CMK (cell line): ENCODE measurements around the gene SLMAP.
"Not testable (repeated sequence)": the region's sequence is repeated elsewhere in the genome, so short reads cannot be mapped to it uniquely, and the experiment has no call there.

ENCODE experiments used
- DNase-seq: peaks from one replicate; pipeline ENCODE4 v3.0.0-alpha.2; 2010; ENCODE audit warnings: low read depth

SLMAP gene

DNA sequence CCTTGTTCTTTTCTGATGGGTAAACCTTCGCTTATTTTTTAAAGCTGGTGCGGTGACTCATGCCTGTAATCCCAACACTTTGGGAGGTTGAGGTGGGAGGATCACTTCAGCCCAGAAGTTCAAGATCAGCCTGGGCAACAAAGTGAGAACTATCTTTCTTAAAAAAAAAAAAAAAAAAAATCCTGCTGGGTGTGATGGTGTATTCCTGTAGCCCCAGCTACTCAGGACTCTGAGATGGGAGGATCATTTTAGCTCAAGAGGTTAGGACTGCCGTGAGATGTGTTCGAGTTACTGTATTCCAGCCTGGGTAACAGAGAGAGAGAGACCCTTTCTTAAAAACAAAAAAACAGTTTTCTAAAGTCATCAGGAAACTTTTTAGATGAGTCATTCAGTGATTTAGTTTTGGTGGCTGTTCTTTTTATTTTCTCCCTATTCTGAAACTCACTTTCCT, 37.7 kb downstream of the SLMAP start:
- no peak for DNase-seq

DNA sequence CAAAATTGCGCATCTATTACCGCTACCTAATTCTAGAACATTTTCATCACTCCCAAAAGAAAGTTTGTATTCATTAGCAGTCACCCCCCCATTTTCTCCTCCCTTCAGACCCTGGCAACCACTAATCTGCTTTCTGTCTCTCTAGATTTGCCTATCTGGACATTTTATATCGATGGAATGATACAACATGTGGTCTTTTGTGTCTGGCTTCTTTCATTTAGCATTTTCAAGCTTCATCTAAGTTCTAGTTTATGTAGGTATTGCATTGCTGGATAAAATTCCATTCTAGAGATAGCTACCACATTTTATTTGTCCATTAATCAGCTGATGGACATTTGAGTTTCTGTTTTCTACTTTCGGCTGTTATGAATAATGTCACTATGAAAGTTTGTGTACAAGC, 38.4 kb downstream of the SLMAP start:
- DNase-seq = no peak

DNA sequence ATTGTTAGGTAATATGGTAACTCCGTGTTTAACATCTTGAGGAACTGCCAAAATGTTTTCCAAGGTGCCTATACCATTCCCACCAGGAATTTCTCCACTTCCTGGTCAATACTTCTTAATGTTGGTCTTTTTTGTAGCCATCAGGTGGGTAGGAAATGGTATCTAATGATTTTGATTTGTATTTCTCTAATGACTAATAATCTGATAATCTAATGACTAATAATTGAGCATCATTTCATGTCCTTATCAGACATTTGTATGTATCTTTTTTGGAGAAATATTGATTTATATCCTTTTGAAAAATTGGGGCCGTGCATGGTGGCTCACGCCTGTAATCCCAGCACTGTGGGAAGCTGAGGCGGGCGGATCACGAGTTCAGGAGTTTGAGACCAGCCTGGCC, 38.8 kb downstream of the SLMAP start:
- no peak for DNase-seq

DNA sequence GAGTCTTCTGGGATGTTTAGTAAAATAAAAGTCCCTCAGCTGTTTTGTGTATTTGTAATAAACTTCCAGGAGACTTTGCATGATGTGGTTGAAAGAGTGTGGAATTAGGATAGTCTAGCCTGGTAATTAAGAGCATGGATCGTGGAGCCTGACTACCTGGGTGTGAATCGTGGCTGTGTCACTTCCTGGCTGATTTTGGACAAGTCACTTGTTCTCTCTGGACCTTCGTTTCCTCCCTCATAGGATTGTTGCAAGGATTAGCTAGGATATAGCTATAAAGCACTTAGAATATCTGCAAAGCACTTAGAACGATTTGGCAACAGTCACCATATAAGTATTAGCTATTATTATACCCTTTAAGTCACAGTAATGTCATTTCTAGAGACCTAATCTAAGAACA, 40.2 kb downstream of the SLMAP start:
- no peak for DNase-seq

DNA sequence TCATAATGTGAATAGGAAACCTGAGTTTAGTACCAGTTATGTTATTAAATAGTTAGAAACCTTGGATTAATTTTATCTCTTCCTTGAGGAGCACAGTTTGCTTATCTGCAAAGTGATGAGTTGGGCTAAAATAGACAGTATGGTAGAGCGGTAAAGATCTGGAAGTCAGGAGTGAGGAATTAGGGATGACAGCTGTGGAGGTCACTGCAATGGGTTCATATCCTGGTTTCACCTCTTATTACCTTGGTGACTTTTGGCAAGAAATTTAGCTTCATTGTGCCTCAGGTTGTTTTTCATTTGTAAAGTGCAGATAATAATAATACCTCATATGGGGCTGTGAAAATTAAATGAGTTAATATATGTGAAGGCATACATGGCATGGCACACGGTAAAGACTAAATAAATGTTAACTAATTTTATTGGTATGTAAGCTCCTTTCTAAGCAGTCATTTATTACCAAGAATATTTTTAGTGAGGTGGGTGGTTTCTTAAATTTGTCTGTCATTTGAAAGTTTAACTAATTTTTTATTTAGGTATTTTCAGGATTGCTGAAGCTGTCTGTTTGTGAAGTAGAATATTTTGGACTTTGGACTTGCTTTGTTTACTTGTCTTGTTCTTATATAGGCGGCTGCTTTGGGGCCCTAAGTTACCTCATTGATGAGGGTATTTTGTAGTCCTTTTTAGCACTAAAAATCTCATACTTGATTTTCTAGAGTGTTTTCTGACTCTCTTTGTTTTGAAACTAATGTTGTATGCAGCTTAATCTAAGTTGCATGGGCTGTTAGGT, 41.8 kb downstream of the SLMAP start:
- DNase-seq = no peak

DNA sequence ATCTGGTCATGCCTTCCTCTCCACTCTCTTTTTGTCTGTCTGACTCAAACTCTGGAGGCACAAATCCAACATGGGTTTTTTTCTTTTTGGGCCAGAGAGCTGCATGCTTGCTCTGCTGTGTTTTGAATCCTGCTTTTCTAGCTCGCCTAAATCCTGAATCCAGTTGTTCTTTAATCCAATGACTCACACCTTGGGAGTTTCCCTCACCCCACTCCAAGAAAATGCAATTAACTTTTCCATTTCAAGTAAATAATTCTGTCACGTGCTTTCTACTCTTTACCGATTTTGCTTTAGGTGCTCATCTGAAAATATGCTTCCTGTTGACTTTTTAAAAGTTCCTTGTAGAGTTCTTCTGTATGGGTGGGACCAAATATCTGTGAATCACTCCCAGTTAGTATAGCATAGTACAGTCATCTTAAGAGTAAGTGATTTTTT, 47.6 kb downstream of the SLMAP start:
- DNase-seq = no peak

DNA sequence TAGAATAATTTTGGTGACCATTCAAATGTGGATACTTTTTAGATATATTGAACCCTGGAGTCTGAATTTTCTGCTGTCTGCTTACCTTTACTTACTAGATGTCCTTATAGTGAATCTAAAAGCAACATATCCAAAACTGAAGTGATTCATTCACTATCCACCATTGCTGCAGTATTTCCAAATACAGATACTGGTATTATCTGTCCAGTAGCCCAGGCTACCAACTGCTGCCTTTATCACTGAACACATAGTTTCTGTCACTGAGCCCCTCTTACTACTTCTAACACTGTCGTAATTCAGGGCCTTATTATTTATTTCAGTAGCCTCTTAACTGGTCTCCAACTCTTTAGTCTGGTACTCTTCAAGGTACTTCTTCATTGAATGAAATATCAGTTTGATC, 49.2 kb downstream of the SLMAP start:
- no peak for DNase-seq

DNA sequence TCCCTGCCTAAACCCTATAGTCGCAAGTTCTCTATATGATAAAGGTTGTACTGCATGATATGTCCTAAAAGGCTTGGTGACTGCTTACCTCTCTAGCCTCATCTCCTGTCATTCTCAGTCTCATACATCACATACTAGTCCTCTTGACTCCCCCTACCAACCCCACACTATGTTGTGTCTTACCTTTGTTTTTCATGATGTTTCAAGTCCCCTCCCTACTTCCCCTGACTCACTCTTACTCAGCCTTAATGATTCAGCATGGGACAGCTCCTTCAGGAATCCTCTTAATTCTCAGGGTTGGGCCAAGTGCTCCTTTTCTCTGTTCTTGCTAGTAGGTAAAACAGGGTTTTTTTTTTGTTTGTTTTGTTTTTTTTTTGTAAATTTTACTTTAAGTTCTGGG, 49.6 kb downstream of the SLMAP start:
- DNase-seq = no peak

DNA sequence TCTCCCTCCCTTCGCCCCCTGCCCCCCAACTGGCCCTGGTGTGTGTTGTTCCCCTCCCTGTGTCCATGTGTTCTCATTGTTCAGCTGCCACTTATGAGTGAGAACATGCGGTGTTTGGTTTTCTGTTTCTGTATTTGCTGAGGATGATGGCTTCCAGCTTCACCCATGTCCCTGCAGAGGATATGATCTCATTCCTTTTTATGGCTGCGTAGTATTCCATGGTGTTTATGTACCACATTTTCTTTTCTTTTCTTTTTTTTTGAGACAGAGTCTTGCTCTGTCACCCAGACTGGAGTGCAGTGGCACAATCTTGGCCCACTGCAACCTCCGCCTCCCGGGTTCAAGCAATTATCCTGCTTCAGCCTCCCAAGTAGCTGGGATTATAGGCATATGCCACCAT, 50.1 kb downstream of the SLMAP start:
- not testable (repeated sequence) for DNase-seq

DNA sequence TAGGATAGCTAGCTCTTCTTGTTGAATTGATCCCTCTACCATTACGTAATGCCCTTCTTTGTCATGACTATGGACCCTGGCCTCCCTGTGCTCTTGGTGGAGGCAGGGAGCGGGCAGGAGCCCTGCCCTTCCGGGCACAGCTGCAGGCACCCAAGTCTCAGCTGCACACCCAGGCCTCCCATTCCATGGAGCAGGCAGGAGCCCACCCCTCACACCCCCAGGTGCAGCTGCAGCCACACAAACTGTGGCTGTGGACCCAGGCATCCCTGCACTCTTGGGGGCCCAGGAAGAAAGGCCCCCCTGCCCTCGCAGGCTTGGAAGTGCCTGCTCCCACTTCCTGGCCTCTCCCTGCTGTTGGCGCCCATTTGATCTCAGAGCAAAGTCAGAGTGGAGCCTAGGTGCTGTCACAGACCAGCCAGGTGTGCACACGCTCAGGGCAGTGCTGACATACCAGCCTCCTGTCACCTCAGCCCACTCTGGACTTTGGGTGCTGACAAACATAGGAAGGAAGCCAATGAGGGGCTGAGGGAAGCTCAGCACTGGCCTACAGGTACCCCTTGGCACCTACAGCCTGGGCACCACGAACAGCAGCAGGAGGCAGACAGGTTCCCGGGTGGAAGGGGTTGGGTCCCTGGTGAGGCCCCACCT, 53.0 kb downstream of the SLMAP start:
- DNase-seq = no peak

DNA sequence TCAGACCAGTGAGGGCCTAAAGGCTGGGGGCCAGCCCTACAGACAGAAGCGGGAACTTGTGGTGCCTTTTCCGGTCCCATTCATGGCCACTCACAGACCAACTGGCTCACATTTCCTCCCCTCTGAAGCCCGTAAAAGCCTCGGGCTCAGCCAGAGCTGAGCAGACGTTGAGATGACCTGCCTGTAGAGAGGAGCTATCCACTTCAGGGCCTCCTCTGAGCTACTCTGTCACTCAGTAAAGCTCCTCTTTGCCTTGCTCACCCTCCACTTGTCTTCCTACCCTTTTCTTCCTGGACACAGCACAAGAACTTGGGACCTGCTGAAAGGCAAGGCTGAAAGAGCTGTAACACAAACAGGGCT, 53.5 kb downstream of the SLMAP start:
- DNase-seq = no peak

DNA sequence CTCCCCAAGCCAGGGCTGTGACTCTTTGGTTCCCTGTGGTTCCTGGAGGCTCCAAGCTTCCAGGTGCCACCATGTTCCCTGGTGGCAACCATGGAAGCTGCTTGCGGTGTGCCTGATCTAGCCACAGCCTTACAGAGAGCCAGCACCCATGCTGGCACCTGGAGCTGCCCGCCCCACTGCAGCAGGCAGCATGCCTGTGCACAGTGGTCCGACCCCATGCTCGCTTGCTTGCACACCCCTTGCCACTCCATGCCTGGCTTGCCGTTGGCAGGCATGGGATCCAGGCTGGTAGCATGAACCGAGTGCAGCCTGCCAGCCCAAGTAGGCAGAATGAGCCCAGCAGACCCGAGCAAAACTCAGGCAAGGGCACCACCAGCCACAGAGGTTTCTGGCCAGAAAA, 53.9 kb downstream of the SLMAP start:
- DNase-seq = no peak

DNA sequence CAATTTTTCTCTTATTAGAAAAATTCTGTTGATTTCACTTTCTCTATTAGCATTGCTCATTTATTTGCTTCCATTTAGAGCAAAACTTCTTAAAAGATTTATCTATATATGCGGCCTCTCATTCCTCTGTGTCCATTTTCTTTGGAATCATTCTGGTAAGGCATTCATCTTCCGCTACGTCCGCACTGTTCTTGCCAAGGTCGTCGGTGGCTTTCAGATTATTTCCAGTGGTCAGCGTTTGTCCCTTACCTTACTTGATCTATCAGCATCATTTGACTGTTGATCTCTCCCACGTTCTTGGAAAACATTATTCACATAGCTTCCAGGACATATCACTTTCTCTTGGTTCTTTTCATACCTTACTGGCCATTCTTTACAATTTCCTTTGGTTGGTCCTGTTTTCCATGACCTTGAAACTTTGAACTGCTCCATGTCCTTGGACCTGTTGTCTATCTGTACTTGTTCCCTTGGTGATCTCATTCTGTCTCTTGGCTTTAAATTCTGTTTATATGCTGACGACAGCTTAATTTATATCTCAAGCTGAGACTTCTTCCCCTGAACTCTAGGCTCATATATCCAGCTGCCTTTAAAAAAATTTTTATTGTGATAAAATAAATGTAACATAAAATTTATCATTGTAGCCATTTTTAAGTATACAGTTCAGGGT, 54.5 kb downstream of the SLMAP start:
- no peak for DNase-seq

DNA sequence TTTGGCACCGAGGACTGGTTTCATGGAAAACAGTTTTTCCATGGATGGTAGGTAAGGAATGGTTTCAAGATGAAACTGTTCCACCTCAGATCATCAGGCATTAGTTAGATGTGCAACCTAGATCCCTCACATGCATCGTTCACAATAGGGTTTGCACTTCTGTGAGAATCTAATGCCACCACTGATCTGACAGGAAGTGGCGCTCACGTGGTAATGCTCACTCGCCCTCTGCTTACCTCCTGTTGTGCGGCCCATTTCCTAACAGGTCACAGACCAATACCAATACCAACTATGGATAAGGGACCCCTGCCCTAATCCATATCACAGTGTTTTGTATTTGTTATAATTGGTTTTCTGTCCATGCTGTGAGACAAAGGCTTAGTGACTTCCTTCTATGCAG, 58.9 kb downstream of the SLMAP start:
- no peak for DNase-seq

DNA sequence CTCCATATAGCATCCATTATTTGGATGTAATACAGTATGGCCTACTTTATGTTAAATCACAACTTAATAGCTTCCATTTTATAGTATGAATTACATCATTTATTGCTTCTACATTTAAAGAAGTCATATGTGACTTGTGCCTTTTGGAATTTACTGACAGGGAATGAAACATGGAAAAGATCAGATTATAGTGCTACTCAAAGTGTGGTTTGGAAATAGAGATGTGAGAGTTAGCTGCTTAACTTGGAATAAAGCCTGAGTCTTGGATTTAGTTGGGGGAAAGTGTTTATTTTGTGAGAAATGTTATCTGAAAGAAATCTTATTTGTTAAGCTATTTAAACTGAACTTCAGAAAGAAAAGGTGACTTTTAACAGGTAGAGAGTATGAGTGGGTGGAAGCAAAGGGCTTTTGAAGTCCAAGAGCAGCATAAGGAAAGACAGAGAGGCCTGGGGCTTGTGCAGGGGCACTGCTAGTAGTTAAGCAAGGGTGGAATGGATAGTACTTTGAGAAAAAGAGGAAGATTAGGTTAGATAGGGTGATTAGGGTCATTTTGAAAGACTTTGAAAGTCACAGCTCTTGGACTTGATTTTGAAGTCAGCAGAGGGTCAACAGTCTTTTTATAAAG, 60.5 kb downstream of the SLMAP start:
- no peak for DNase-seq

DNA sequence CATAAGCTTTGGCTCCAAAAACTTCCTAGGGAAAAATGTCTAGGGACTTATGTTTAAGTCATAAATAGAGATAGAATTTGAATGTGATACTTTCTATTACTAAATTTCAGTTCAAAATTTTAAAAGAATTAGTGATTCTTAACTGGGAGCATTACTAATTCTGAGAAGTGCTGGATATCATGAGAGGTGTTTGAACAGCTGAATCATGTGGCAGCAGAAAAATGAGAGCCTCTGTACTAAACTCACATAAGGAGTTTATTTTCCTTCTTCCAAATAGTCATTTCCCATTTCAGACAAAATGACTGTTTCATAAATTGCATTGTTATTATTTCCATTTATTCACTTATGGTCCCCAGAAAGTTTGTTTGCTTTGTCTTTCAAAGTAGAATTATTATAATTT, 62.7 kb downstream of the SLMAP start:
- no peak for DNase-seq

DNA sequence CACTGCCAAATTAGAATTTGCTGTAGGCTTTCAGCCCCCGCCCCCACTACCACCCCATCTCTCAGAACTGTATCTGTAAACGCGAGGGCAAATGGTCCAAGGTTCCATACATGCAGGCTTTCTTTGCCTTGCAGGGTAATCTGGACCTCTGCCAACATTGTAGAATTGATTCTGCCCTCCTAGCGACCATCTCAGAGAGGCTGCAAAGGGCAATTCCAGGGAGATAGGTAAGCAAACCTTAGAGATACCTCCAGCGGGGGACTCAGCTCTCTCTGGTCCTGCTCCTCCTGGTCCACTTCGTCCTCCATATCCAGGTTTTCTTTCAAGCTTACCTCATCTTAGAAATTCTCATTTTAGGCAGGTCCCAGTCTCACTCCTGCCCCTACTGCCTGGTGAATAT, 64.4 kb downstream of the SLMAP start:
- no peak for DNase-seq

DNA sequence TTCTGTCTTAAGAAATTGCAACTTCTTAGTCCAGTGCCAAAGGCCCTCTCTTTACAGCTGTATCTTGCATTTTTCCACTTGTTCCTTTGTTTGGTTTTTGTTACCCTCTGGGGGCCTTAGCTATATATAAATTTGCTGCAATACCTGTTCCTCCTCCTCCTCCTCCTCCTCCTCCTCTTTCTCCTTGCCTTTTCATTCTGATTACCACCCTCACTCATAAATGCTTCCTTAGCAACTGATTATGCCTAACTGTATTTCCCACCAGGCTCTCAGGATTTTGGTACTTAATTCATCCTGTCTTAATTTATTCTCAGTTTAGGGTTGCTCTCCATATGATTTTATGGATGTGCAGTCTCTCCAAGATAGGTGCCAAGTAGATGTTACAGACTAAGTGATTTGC, 65.7 kb downstream of the SLMAP start:
- no peak for DNase-seq

DNA sequence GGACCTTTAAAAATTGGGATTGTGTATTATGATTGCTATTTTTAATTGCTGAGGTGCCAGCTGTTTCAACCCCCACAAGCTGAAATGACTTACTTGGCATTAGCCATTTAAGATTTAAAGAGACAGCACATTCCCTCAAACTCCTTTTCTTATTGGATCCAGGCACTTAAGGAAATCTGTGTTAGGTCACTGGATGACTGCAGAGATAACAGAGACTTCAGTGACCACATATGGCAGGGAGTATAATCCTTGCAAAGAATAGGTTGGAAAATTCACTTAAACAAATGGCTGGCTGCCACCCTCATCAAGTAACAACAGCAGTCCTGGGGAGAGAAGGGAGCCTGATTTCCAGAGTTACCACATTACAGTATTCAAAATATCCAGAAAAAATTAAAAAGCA, 66.6 kb downstream of the SLMAP start:
- DNase-seq = no peak

DNA sequence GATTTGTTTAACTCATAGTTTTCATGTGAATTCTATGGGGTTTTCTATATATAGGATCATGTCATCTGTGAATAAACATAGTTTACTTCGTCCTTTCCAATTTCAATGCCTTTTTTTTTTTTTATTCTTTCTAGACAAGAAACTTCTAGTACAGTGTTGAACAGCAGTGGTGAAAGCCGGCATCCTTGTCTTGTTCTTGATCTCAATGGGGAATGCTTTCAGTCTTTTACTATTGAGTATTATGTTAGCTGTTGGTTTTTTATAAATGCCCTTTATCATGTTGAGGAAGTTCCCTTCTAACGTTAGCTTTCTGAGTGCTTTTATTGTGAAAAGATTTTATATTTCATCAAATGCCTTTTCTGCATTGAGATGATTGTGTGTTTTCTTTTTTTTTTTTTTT, 69.0 kb downstream of the SLMAP start:
- DNase-seq = no peak

DNA sequence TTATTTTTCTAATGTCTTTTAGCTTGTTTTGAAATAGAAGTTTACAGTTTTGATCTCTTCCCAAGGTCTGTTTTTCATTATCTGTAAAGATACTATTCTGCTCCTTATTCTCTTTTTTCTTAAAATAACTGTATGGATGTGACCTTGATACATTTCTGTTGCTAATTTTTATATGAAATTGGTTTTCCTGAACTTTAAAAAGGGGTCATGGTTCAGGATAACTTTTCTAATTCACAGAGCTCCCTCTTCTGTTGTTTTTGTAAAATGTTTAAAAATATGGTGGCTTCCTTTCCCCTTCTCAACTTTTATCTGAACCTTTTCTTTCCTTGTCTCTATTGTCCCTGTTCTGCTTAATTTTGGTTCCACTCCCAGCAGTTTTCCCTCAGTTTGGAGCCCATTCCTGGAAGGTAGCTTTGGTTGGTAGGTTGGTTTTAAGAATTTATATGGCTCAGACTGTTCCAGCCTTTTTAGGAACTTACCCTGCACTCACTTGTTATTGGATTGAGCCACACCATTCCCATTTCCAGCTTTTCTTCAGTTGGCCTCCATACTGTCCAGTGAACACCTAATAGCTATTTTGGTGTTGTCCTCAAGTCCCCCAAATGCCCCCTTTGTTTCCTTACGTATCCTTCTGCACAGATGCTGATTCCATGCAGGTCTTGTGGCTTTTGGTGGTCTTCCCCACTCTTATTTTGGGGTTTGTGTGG, 70.3 kb downstream of the SLMAP start:
- DNase-seq = no peak
